ENCODE results near the gene CHSY1. TPM values are rescaled to one million over a fixed set of nuclear protein-coding genes. Genes with fewer than 3 reads are reported as not detected.
A peak's percentile ranks its signal among the peaks of the same experiment; 100 is the strongest.

The CHSY1 gene
- total and polyA plus RNA-seq, 2 of the 13 experiments (the other 11 are each of a cell fraction or from before 2014, with no cell fraction given): 13.3 to 13.7 TPM

- 0 out of 2 replicates have a peak, but pooled peaks have one; percentile 28 for TF ChIP-seq ZBTB43 (CRISPR knock-in tag; conservative IDR thresholded peaks at IDR 0.05)
- TF ChIP-seq SIN3A (IDR thresholded peaks at IDR 0.05; ENCODE audit: borderline replicate concordance, low read depth, low read length): peak; percentile 80; the same call in 1 of the 2 replicates
- TF ChIP-seq ZNF17 (CRISPR knock-in tag; IDR thresholded peaks at IDR 0.05): no peak
- TF ChIP-seq ZNF710 (CRISPR knock-in tag; IDR thresholded peaks at IDR 0.05; ENCODE audit: borderline replicate concordance): no peak
- peak; percentile 40; the same call in 1 of the 2 replicates for TF ChIP-seq ZSCAN29 (CRISPR knock-in tag; conservative IDR thresholded peaks at IDR 0.05)
- no peak for TF ChIP-seq NCOA5 (CRISPR knock-in tag; IDR thresholded peaks at IDR 0.05)
- TF ChIP-seq ZNF407 (CRISPR knock-in tag; IDR thresholded peaks at IDR 0.05; ENCODE audit: not compliant biosample characterization): no peak
- TF ChIP-seq ESRRA (CRISPR knock-in tag; IDR thresholded peaks at IDR 0.05; ENCODE audit: low read depth): no peak
- TF ChIP-seq JUNB (CRISPR knock-in tag; IDR thresholded peaks at IDR 0.05; ENCODE audit: borderline replicate concordance): no peak
- TF ChIP-seq RAD51 (IDR thresholded peaks at IDR 0.05; ENCODE audit: borderline replicate concordance): no peak
- no peak for TF ChIP-seq ZBTB4 (CRISPR knock-in tag; IDR thresholded peaks at IDR 0.05; ENCODE audit: borderline replicate concordance)
- no peak for TF ChIP-seq ZNF138 (CRISPR knock-in tag; IDR thresholded peaks at IDR 0.05; ENCODE audit: low read depth)
- no peak for TF ChIP-seq ZFP41 (CRISPR knock-in tag; IDR thresholded peaks at IDR 0.05; ENCODE audit: borderline replicate concordance)
Measured at GRCh38 chr15:101277038-101277822, 25.4 kb upstream of the CHSY1 start, which contains the start of gene SELENOS (continued).

Data from HepG2 (cell line).